Liver (tissue), 2 donors: ENCODE results near the gene LPGAT1.

Source experiments
- CTCF ChIP-seq: fragments of 150-350 bp; IDR thresholded peaks from 2 replicates; pipeline ENCODE4 v1.5.1; 2017; ENCODE audit warnings: improper control_type of control experiment, low read depth, low read length; ENCODE audit not compliant: missing input control
- YY1 ChIP-seq: IDR thresholded peaks from 2 replicates; pipeline ENCODE4 v1.6.1; 2016; ENCODE audit warnings: antibody characterized with exemption, mild to moderate bottlenecking
- donor health status: healthy.

- TF ChIP-seq CTCF (no peak), YY1 (no peak)
These were observed 2.7 kb upstream of the LPGAT1 start for GRCh38 chr1:211833174-211833820.
